ENCODE data around the gene IQCH. TPM values are rescaled to one million over a fixed set of nuclear protein-coding genes. Genes with fewer than 3 reads are reported as not detected.

The IQCH gene
- polyA plus RNA-seq, 2 of the 4 experiments (the other 2 are of a cell fraction): 1.5 to 3.8 TPM

DNA sequence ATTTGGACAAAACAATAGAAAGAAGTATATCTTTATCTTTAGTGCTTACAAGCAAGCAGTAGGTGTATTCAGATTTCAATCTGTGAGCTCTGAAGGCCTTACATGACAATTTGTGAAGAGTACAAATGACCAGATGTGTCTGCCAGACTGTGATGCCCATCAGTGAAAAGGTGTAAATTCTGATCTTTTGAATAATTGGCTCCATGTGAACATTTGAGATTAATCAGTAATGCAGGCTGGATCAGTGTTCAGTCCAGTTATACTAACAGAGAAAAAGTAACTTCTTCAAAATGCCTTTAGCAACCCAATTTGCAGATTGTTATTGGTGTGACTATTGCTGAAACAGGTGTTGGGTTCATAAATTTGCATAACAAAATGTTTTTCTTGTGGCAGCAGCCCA is 5.2 kb downstream of the IQCH start:
- TF ChIP-seq RARB (CRISPR knock-in tag; IDR thresholded peaks at IDR 0.05): no peak
- TF ChIP-seq FOXS1 (CRISPR knock-in tag; IDR thresholded peaks at IDR 0.05): no peak
- TF ChIP-seq, protein P1, sequence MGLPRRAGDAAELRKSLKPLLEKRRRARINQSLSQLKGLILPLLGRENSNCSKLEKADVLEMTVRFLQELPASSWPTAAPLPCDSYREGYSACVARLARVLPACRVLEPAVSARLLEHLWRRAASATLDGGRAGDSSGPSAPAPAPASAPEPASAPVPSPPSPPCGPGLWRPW (IDR thresholded peaks at IDR 0.05): no peak
- TF ChIP-seq KDM1A (IDR thresholded peaks at IDR 0.05; ENCODE audit: low read depth): no peak
- TF ChIP-seq CHD4 (IDR thresholded peaks at IDR 0.05; ENCODE audit: borderline replicate concordance): no peak
- no peak for TF ChIP-seq JUN (IDR thresholded peaks at IDR 0.05)
- no peak for TF ChIP-seq FOSB (CRISPR knock-in tag; IDR thresholded peaks at IDR 0.05)
- TF ChIP-seq MYC (IDR thresholded peaks at IDR 0.05; ENCODE audit: borderline replicate concordance, low read length): no peak
- TF ChIP-seq HOXB5 (CRISPR knock-in tag; IDR thresholded peaks at IDR 0.05): no peak
- TF ChIP-seq, protein P2, sequence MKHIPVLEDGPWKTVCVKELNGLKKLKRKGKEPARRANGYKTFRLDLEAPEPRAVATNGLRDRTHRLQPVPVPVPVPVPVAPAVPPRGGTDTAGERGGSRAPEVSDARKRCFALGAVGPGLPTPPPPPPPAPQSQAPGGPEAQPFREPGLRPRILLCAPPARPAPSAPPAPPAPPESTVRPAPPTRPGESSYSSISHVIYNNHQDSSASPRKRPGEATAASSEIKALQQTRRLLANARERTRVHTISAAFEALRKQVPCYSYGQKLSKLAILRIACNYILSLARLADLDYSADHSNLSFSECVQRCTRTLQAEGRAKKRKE (CRISPR knock-in tag; IDR thresholded peaks at IDR 0.05; ENCODE audit: low read depth): no peak
- no peak for TF ChIP-seq JUNB (IDR thresholded peaks at IDR 0.05)
- no peak for TF ChIP-seq BHLHE40 (IDR thresholded peaks at IDR 0.05; ENCODE audit: low read depth, low read length)
- no peak for TF ChIP-seq RAD21 (conservative IDR thresholded peaks at IDR 0.05 in 1 of 2, IDR thresholded peaks at IDR 0.05 in 1 of 2)
- no peak for TF ChIP-seq EHMT2 (IDR thresholded peaks at IDR 0.05; ENCODE audit: low read depth)
- no peak for TF ChIP-seq NFE2L2 (conservative IDR thresholded peaks at IDR 0.05; ENCODE audit: low read length)
- no peak for TF ChIP-seq GATA3 (IDR thresholded peaks at IDR 0.05; ENCODE audit: borderline replicate concordance)
- ChIA-PET POLR2A (no interaction called here), CTCF (interaction anchor here (0.5 to 1.4 kb wide), 3 partner anchors 38 to 173 kb away, joined by 3 read pairs; no protein-coding TSS in a partner anchor)
- FAIRE-seq (no peak), DNase-seq (ENCODE audit: low read depth in 1 of 2, low spot score in 1 of 2) (no peak), ATAC-seq (no peak)
- Histone ChIP-seq H3K27ac (no peak overlapping the region), H3K4me1 (peaks cover 6% of the 10 kb centered on the region; the same call in 1 of the 3 replicates), H3K4me3 (no peak overlapping the region), H3K9me3 (no peaks in the 10 kb centered on the region), H3K4me2 (no peak overlapping the region)

DNA sequence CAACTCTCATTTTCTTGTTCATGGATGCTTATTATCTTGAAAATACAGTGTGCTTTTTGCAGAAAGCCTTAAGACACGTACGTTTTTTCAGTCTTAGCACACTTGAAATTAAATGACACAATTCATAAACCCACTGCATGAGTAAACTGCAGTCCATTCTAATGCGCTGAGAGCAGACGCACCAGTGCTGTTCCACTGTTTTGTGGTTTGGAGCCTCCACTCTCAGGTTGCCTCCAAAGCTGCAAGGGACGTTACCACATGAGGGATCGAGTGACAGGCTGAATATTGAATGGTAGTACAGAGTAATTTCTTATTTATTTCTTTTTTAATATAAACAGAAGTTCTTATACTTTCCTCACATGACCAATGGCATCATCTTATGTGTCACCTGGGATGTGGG is 12.3 kb downstream of the IQCH start:
- 91% methylated on average over 6 of the region's 6 CpGs for WGBS (ENCODE audit: missing lambda C conversion rate)
- no peak for ATAC-seq
- Histone ChIP-seq H3K4me1 (no peaks in the 10 kb centered on the region), H3K4me3 (no peak overlapping the region), H3K27ac (no peak overlapping the region), H3K4me2 (no peak overlapping the region), H3K9me3 (no peaks in the 10 kb centered on the region)
- DNase-seq (ENCODE audit: low read depth in 1 of 2, low spot score in 1 of 2): no peak
- ChIA-PET POLR2A (no interaction called here), CTCF (no interaction called here)
- TF ChIP-seq POLR2AphosphoS2 (conservative IDR thresholded peaks at IDR 0.05; ENCODE audit: low read length) (no peak), NFE2L2 (conservative IDR thresholded peaks at IDR 0.05; ENCODE audit: low read length) (no peak), SREBF2 (IDR thresholded peaks at IDR 0.05) (no peak), TFCP2L1 (CRISPR knock-in tag; IDR thresholded peaks at IDR 0.05) (no peak), MYC (IDR thresholded peaks at IDR 0.05; ENCODE audit: borderline replicate concordance, low read length) (no peak), ZSCAN20 (CRISPR knock-in tag; IDR thresholded peaks at IDR 0.05) (no peak), NPAS2 (CRISPR knock-in tag; IDR thresholded peaks at IDR 0.05; ENCODE audit: borderline replicate concordance) (no peak), BHLHE40 (IDR thresholded peaks at IDR 0.05; ENCODE audit: low read depth, low read length) (no peak), GATA3 (IDR thresholded peaks at IDR 0.05; ENCODE audit: borderline replicate concordance) (no peak), FOXS1 (CRISPR knock-in tag; IDR thresholded peaks at IDR 0.05) (no peak), HOXB5 (CRISPR knock-in tag; IDR thresholded peaks at IDR 0.05) (no peak)
- TF ChIP-seq, protein P3, sequence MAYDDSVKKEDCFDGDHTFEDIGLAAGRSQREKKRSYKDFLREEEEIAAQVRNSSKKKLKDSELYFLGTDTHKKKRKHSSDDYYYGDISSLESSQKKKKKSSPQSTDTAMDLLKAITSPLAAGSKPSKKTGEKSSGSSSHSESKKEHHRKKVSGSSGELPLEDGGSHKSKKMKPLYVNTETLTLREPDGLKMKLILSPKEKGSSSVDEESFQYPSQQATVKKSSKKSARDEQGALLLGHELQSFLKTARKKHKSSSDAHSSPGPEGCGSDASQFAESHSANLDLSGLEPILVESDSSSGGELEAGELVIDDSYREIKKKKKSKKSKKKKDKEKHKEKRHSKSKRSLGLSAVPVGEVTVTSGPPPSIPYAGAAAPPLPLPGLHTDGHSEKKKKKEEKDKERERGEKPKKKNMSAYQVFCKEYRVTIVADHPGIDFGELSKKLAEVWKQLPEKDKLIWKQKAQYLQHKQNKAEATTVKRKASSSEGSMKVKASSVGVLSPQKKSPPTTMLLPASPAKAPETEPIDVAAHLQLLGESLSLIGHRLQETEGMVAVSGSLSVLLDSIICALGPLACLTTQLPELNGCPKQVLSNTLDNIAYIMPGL (CRISPR knock-in tag; IDR thresholded peaks at IDR 0.05; ENCODE audit: borderline replicate concordance): no peak
- no peak for FAIRE-seq

DNA sequence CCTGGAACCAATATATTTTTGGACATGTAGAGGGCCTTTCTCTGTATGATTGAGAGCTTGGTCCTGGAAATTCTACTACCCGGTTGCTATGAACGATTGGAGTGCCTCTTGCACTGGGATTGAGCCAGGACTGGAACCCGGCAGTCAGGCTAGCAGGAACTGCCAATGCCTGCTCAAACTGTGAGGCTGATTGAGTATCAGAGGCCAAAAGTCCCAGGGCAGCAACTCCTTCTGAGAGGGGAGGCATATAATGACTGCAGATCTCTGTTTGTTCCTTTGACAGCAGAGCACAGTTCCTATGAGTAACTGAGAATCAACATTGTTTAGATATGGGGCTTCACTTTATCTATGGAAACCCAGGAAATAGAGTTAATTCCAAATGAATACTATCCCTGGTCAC is 12.9 kb downstream of the IQCH start:
- ChIA-PET POLR2A (no interaction called here), CTCF (no interaction called here)
- Histone ChIP-seq H3K9me3 (no peaks in the 10 kb centered on the region), H3K4me2 (no peak overlapping the region), H3K27ac (no peak overlapping the region), H3K4me1 (no peaks in the 10 kb centered on the region), H3K4me3 (no peak overlapping the region)
- DNase-seq (ENCODE audit: low read depth in 1 of 2, low spot score in 1 of 2) (no peak), FAIRE-seq (no peak), ATAC-seq (no peak)
- TF ChIP-seq NFE2L2 (conservative IDR thresholded peaks at IDR 0.05; ENCODE audit: low read length): no peak
- TF ChIP-seq CHD2 (IDR thresholded peaks at IDR 0.05; ENCODE audit: low read length, partially characterized antibody): no peak
- TF ChIP-seq, protein P4, sequence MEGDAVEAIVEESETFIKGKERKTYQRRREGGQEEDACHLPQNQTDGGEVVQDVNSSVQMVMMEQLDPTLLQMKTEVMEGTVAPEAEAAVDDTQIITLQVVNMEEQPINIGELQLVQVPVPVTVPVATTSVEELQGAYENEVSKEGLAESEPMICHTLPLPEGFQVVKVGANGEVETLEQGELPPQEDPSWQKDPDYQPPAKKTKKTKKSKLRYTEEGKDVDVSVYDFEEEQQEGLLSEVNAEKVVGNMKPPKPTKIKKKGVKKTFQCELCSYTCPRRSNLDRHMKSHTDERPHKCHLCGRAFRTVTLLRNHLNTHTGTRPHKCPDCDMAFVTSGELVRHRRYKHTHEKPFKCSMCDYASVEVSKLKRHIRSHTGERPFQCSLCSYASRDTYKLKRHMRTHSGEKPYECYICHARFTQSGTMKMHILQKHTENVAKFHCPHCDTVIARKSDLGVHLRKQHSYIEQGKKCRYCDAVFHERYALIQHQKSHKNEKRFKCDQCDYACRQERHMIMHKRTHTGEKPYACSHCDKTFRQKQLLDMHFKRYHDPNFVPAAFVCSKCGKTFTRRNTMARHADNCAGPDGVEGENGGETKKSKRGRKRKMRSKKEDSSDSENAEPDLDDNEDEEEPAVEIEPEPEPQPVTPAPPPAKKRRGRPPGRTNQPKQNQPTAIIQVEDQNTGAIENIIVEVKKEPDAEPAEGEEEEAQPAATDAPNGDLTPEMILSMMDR (IDR thresholded peaks at IDR 0.05): no peak
- no peak for TF ChIP-seq PHF8 (IDR thresholded peaks at IDR 0.05; ENCODE audit: borderline replicate concordance, low read depth)
- WGBS (ENCODE audit: missing lambda C conversion rate): 91% methylated on average over 3 of the region's 3 CpGs

All from A549 (cell line).